HG03460 (cell line): Measurements from ENCODE around the gene TRIM66.

Experiments used
- ATAC-seq: cut with Tn5 transposase; IDR thresholded peaks from one replicate; pipeline ENCODE4 v1.9.1; 2021; ENCODE audit not compliant: unreplicated experiment

The TRIM66 gene

GRCh38 chr11:8658321-8659057 lies 24.0 kb downstream of the TRIM66 start:
- ATAC-seq = no peak

GRCh38 chr11:8656291-8656690 lies 26.2 kb downstream of the TRIM66 start:
- ATAC-seq = no peak

- ATAC-seq = no peak
Measured at GRCh38 chr11:8654503-8654902, 28.0 kb downstream of the TRIM66 start.

GRCh38 chr11:8652140-8652539 lies 30.3 kb downstream of the TRIM66 start:
- ATAC-seq = no peak

- no peak for ATAC-seq
Measured at GRCh38 chr11:8650401-8650990, 32.0 kb downstream of the TRIM66 start.

- no peak for ATAC-seq
Measured at GRCh38 chr11:8649361-8649760, 33.1 kb downstream of the TRIM66 start.

GRCh38 chr11:8646873-8647272 lies 35.6 kb downstream of the TRIM66 start:
- no peak for ATAC-seq

- ATAC-seq = no peak
Measured at GRCh38 chr11:8642196-8642841, 40.1 kb downstream of the TRIM66 start.

- no peak for ATAC-seq
Measured at GRCh38 chr11:8641332-8641731, 41.1 kb downstream of the TRIM66 start.

- no peak for ATAC-seq
Measured at GRCh38 chr11:8640267-8640906, 42.1 kb downstream of the TRIM66 start.

- ATAC-seq = no peak
Measured at GRCh38 chr11:8639655-8640054, 42.8 kb downstream of the TRIM66 start.

- no peak for ATAC-seq
Measured at GRCh38 chr11:8638300-8638699, 44.2 kb downstream of the TRIM66 start.

- ATAC-seq = no peak
Measured at GRCh38 chr11:8636127-8636526, 46.3 kb downstream of the TRIM66 start.

- ATAC-seq = no peak
Measured at GRCh38 chr11:8634498-8634897, 48.0 kb downstream of the TRIM66 start.

- no peak for ATAC-seq
Measured at GRCh38 chr11:8631395-8632118, 50.9 kb downstream of the TRIM66 start.

GRCh38 chr11:8624698-8625097 lies 57.8 kb downstream of the TRIM66 start:
- ATAC-seq = no peak

GRCh38 chr11:8621147-8621546 lies 61.3 kb downstream of the TRIM66 start:
- no peak for ATAC-seq

- no peak for ATAC-seq
Measured at GRCh38 chr11:8617063-8617462, 65.4 kb downstream of the TRIM66 start.

GRCh38 chr11:8615291-8616032 lies 67.0 kb downstream of the TRIM66 start:
- no peak for ATAC-seq

- no peak for ATAC-seq
Measured at GRCh38 chr11:8614497-8614896, 68.0 kb downstream of the TRIM66 start.
